Stimulated activated CD4-positive, alpha-beta T cell treated with anti-CD3 and anti-CD28 coated beads, Interleukin-4, amount 100 ng/mL, for 48 hours (primary cell): Measurements from ENCODE around the gene KANK3.
"Not testable (repeated sequence)": the region's sequence is repeated elsewhere in the genome, so short reads cannot be mapped to it uniquely, and the experiment has no call there.

Source experiments
- DNase-seq, 2 donors: peaks; one replicate each; pipeline ENCODE4 v3.0.0-alpha.2; 2020; ENCODE audit warnings: low read depth in 2 of 2

Gene KANK3

GRCh38 chr19:8316351-8317125, 26.5 kb downstream of the KANK3 start:
- DNase-seq, result no peak

GRCh38 chr19:8314981-8315640, 28.0 kb downstream of the KANK3 start:
- not testable (repeated sequence) for DNase-seq

GRCh38 chr19:8311461-8312260, 31.4 kb downstream of the KANK3 start:
- no peak for DNase-seq

GRCh38 chr19:8310342-8311055, 32.6 kb downstream of the KANK3 start:
- no peak for DNase-seq

- DNase-seq, result no peak
Measured at GRCh38 chr19:8308891-8309291, 34.2 kb downstream of the KANK3 start.

- DNase-seq, result peak; percentile 79 to 82
Measured at GRCh38 chr19:8307965-8308866, 34.8 kb downstream of the KANK3 start, which contains the start of gene CD320. Gene CD320, minus strand, starts transcription at chr19:8308358. Its CDS starts 68 bp downstream, at chr19:8308290.

- no peak for DNase-seq
Measured at GRCh38 chr19:8307400-8307964, 35.6 kb downstream of the KANK3 start.

- no peak for DNase-seq
Measured at GRCh38 chr19:8306235-8307054, 36.6 kb downstream of the KANK3 start.

- no peak for DNase-seq
Measured at GRCh38 chr19:8305798-8306197, 37.3 kb downstream of the KANK3 start.

GRCh38 chr19:8304841-8305621, 38.0 kb downstream of the KANK3 start:
- DNase-seq, result peak; percentile 19 to 38

- no peak for DNase-seq
Measured at GRCh38 chr19:8302734-8303133, 40.3 kb downstream of the KANK3 start.

- DNase-seq, result no peak
Measured at GRCh38 chr19:8302357-8302691, 40.7 kb downstream of the KANK3 start.

- DNase-seq, result not testable (repeated sequence)
Measured at GRCh38 chr19:8291337-8291736, 51.7 kb downstream of the KANK3 start.

GRCh38 chr19:8276508-8276907, 66.6 kb downstream of the KANK3 start:
- DNase-seq, result not testable (repeated sequence)
